ENCODE results near the gene AFTPH. TPM values are rescaled to one million over a fixed set of nuclear protein-coding genes. Genes with fewer than 3 reads are reported as not detected.

AFTPH gene
- total RNA-seq, 4 donors from 2014 or later, result 27.7 to 50.3 (median 38.1) TPM

- Histone ChIP-seq H3K27me3 (no peaks in the 10 kb centered on the region), H3K9me3 (no peaks in the 10 kb centered on the region), H3K4me3 (no peak overlapping the region), H3K27ac (no peak overlapping the region), H3K36me3 (no peaks in the 10 kb centered on the region), H3K4me1 (no peaks in the 10 kb centered on the region)
- DNase-seq (ENCODE audit: low spot score in 2 of 2), result no peak
- 88 to 90% methylated on average over 5 of the region's 5 CpGs for WGBS, 2 donors
- TF ChIP-seq POLR2A (IDR thresholded peaks at IDR 0.05) (no peak), CTCF (IDR thresholded peaks at IDR 0.05) (no peak), EP300 (IDR thresholded peaks at IDR 0.05) (no peak)
Measured at GRCh38 chr2:64500549-64500948, 23.6 kb upstream of the AFTPH start.

- Histone ChIP-seq H3K36me3 (no peaks in the 10 kb centered on the region), H3K9me3 (no peaks in the 10 kb centered on the region), H3K27me3 (no peaks in the 10 kb centered on the region), H3K27ac (no peak overlapping the region), H3K4me1 (no peaks in the 10 kb centered on the region), H3K4me3 (no peak overlapping the region)
- TF ChIP-seq CTCF (IDR thresholded peaks at IDR 0.05) (no peak), EP300 (IDR thresholded peaks at IDR 0.05) (no peak)
- DNase-seq (ENCODE audit: low spot score in 2 of 2), result no peak
- WGBS, 2 donors, result 79 to 92% methylated on average over 1 of the region's 1 CpG
Measured at GRCh38 chr2:64501946-64502345, 22.2 kb upstream of the AFTPH start.

GRCh38 chr2:64502860-64503259, 21.3 kb upstream of the AFTPH start:
- Histone ChIP-seq H3K9me3 (no peaks in the 10 kb centered on the region), H3K27ac (no peak overlapping the region), H3K4me3 (no peak overlapping the region), H3K36me3 (no peaks in the 10 kb centered on the region), H3K4me1 (no peaks in the 10 kb centered on the region), H3K27me3 (no peaks in the 10 kb centered on the region)
- no peak for TF ChIP-seq POLR2A (IDR thresholded peaks at IDR 0.05)
- TF ChIP-seq EP300 (IDR thresholded peaks at IDR 0.05), result no peak
- TF ChIP-seq CTCF (IDR thresholded peaks at IDR 0.05), result no peak
- 87 to 88% methylated on average over 4 of the region's 4 CpGs for WGBS, 2 donors
- no peak for DNase-seq (ENCODE audit: low spot score in 2 of 2)

GRCh38 chr2:64504774-64505720, 19.1 kb upstream of the AFTPH start:
- H3K9me3 ChIP-seq, result no peaks in the 10 kb centered on the region
- no peaks in the 10 kb centered on the region for H3K27me3 ChIP-seq
- no peak overlapping the region for H3K27ac ChIP-seq
- WGBS, 2 donors, result 76 to 79% methylated on average over 16 of the region's 16 CpGs
- DNase-seq (ENCODE audit: low spot score in 2 of 2), result no peak
- H3K4me3 ChIP-seq, result no peak overlapping the region
- TF ChIP-seq CTCF (IDR thresholded peaks at IDR 0.05) (no peak), POLR2A (IDR thresholded peaks at IDR 0.05) (no peak), EP300 (IDR thresholded peaks at IDR 0.05) (no peak)
- H3K4me1 ChIP-seq, result no peaks in the 10 kb centered on the region
- H3K36me3 ChIP-seq, result no peaks in the 10 kb centered on the region

GRCh38 chr2:64506686-64507085, 17.4 kb upstream of the AFTPH start:
- no peaks in the 10 kb centered on the region for H3K36me3 ChIP-seq
- no peak overlapping the region for H3K4me3 ChIP-seq
- no peaks in the 10 kb centered on the region for H3K4me1 ChIP-seq
- TF ChIP-seq POLR2A (IDR thresholded peaks at IDR 0.05) (no peak), CTCF (IDR thresholded peaks at IDR 0.05) (no peak), EP300 (IDR thresholded peaks at IDR 0.05) (no peak)
- H3K9me3 ChIP-seq, result no peaks in the 10 kb centered on the region
- no peak overlapping the region for H3K27ac ChIP-seq
- no peak for DNase-seq (ENCODE audit: low spot score in 2 of 2)
- 74 to 75% methylated on average over 2 of the region's 2 CpGs for WGBS, 2 donors
- no peaks in the 10 kb centered on the region for H3K27me3 ChIP-seq
